GM21528 (cell line): Measurements from ENCODE around the gene PIGU.

ENCODE experiments used
- ATAC-seq: cut with Tn5 transposase; IDR thresholded peaks from one replicate; pipeline ENCODE4 v1.9.1; 2021; ENCODE audit warnings: mild to moderate bottlenecking, moderate library complexity; ENCODE audit not compliant: unreplicated experiment, low FRiP score

PIGU gene

GRCh38 chr20:34581341-34582184 is 95.3 kb downstream of the PIGU start:
- ATAC-seq, result no peak

GRCh38 chr20:34579979-34580940 is 96.6 kb downstream of the PIGU start:
- ATAC-seq, result no peak

DNA sequence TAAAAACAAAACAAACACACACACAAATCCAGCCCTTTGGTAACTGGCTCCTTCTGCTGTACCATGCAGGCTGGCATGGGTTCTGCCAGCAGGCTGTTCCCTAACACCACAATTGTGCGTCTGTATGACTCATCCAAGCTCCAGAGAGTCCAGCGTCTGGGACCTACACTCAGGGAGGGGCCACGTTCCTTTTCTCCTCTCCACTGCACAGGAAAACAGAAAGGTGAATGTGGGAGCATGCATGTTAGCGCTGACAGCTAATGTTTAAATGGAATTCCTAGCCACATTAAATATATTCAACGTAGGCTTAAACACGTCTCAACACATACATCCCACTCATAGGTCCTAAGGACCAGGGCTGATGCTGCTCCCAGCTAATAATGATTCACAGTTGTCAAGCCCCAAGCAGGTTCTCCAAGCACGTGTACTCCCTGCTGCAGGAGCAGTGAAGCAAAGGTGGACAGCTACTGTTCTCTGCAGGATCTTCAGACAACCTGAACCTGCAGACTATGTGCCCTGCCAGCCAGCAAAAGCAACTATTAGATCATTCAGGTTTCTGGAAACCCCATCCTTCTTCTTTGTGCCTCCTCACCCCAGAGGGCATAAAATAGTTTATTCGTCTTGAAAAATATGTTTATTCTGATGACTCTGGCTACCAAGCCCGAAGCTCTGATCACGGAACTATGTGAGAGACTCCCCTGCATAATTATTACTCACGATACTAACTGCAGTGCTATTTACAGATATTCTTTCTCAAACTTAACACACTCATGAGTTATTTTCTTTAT is 97.5 kb downstream of the PIGU start:
- ATAC-seq, result no peak

DNA sequence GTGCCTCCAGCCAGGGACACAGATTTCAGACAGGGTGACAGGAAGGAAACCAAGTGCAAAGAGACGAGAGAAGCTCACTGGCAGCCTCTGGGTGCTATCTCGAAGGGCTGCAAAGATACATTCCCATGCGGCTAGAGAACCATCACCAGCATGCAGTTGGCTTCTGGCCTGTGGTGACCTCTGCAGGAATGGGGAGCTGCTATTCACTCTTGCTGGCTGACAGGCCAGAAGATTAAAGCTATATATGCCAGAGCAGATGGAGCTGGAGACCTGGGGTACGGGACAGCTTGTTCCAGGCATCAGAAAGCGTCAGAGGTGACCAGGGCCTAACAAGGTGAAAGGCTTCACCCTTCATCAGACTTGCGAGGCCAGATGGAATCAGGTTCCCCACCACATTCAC is 98.4 kb downstream of the PIGU start:
- ATAC-seq, result no peak

- no peak for ATAC-seq
Measured at GRCh38 chr20:34578025-34578424, 98.9 kb downstream of the PIGU start.

- ATAC-seq, result no peak
Measured at GRCh38 chr20:34577061-34577460, 99.8 kb downstream of the PIGU start.

GRCh38 chr20:34575756-34576155 is 101.1 kb downstream of the PIGU start:
- ATAC-seq, result no peak

GRCh38 chr20:34575271-34575670 is 101.6 kb downstream of the PIGU start:
- no peak for ATAC-seq

GRCh38 chr20:34574861-34575260 is 102.0 kb downstream of the PIGU start:
- ATAC-seq, result no peak

GRCh38 chr20:34574426-34574825 is 102.5 kb downstream of the PIGU start:
- ATAC-seq, result no peak

- no peak for ATAC-seq
Measured at GRCh38 chr20:34573541-34574300, 103.2 kb downstream of the PIGU start.

GRCh38 chr20:34571753-34572152 is 105.1 kb downstream of the PIGU start:
- ATAC-seq, result no peak

DNA sequence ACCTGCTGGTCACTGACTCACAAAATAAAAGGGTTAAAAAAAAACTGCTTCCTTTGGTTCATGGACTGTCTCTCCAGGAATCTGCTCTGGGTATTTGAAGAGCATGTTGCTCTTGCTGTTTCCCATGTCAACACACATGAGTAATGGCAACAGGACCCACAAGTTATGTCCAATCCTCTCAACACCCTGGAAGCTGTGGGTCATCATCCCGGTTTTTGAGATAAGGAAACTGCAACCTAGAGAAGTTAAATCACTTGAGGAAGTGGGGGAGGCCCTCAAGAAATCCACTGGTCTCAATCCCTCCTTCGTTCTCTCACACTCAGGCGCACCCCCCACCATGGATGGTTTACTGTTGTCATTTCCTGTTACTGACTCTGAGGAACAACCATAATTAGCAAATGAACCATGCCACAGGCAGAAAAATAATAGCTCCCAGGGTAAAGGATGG is 106.0 kb downstream of the PIGU start:
- ATAC-seq, result no peak

GRCh38 chr20:34569598-34569997 is 107.3 kb downstream of the PIGU start:
- ATAC-seq, result no peak

- no peak for ATAC-seq
Measured at GRCh38 chr20:34567892-34568865, 108.7 kb downstream of the PIGU start.

DNA sequence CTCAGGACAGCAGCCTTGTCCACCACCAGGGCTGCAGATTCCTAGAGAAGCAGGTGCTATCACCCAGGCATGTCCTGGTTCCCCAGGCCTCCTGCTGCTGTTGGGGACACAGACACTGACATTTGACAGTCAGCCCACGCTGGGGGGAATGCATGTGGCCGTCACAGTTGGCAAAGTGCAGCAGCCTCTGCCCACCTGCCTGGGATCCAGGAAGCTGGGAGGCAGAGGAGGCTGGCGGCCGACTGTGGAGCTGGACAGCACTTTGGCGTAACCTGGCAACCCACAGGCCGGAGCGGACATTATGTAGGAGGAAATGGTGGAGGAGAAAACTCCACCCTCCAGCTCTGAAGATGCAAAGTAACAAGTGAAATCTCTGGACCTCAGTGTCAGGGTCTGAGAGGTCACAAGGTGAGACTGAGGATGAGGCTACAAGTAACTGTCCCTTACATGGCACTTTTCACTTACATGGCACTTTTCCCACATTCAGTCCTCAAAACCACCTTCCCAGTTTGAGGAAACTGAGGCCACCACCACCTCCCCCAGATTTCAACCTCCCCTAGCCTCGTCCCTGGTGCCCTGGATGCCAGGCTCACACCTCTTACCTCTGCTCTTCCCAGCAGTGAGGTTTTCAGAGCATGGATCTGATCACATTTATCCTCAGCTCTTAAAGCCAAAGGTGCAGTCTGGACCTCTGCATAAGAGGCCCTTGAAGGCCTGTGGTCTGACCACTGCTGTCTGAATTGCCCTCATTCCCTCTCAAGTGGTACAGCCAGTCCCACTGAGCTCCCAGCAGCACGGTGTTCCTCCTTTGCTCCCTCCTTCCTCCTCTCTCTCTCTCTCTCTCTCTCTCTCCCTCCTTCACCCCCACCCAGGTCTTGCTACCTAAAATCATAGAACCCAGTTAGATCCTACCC is 109.7 kb downstream of the PIGU start:
- ATAC-seq, result no peak

- ATAC-seq, result no peak
Measured at GRCh38 chr20:34564833-34565232, 112.1 kb downstream of the PIGU start.

DNA sequence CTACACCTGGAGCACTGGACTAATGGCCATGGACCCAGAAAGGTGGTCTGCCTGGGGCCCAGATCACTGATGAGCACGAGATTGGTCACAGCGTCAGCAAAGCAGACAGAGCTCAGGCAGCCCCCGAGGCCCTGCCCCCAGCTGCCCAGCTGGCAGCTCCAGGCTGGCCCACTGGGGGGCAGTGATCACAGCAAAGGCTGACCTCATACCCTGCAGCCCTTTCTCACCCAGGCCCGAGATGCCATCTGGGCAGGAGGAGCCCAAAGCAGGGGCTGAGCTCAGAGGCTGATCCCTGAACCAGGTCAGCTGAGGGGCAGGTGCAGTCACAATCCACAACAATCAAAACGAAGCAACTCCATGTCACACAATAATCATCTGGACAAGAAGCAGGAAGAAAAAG is 114.3 kb downstream of the PIGU start:
- no peak for ATAC-seq
